ENCODE measurements around the gene CREG2.

Gene CREG2

GRCh38 chr2:101387151-101387834 is at the start of gene CREG2:
CREG2 (minus strand) TSS chr2:101387503; CDS start chr2:101387457, 46 bp downstream.
- DNase-seq: peak; percentile 25 to 92 (median 80)

GRCh38 chr2:101435001-101435862 is 47.9 kb upstream of the CREG2 start:
- peak in 7 of 42 donors; percentile 8 to 37 (median 15) for DNase-seq
- intact Hi-C loops (cut with DNase I): no loop called here

More at GRCh38 chr2:101387151-101387834, at the start of gene CREG2:
- intact Hi-C loops (cut with DNase I): loop anchor here (5.0 to 10.0 kb wide), 2 partner anchors 45 to 112 kb away; no protein-coding TSS in a partner anchor

- intact Hi-C loops (cut with DNase I): no loop called here
- no peak for DNase-seq
These were observed 46.2 kb upstream of the CREG2 start for GRCh38 chr2:101433465-101433864.

DNA sequence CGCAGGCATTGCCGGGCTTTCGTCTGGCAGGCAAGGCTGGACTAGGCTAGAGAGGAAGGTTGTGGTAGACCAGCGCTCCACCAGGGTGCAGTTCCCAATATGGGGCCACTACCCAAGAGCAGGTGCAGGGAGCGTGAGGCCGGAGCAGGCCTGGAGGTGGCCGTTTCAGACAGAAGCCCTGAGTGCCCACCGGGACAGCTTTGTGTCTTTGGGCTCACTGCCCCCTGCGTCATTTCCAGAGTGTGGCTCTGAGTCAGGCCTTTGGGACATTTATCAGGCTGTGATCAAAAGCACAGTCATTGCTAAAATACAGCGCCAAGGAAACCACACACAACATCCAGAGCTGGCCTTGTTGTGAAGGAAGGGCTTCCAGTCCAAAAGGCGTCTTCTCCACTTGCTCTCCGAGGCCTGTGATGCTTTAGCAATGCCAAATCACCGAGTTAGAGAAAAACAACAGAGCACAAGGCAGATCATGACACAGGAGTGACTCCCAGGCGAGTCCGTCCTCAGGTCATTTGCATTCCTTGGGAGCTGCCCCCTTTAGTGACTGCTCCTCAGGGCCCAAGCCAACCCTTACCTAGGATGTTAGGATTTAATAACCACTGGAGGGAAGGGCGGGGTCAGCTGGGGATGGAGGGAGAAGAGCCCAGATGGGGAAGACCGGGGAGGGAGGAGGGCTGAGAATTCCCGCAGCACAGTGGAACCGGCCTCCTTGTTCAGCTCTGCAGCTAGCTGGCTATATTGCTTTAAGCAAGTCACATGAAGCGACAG is 45.3 kb upstream of the CREG2 start:
- peak in 1 of 42 donors; percentile 32 for DNase-seq
- intact Hi-C loops (cut with DNase I): no loop called here

- intact Hi-C loops (cut with DNase I): no loop called here
- DNase-seq: no peak
These were observed 44.2 kb upstream of the CREG2 start for GRCh38 chr2:101431486-101431885.

- DNase-seq: no peak
- intact Hi-C loops (cut with DNase I): no loop called here
These were observed 42.9 kb upstream of the CREG2 start for GRCh38 chr2:101430156-101430555.

DNA sequence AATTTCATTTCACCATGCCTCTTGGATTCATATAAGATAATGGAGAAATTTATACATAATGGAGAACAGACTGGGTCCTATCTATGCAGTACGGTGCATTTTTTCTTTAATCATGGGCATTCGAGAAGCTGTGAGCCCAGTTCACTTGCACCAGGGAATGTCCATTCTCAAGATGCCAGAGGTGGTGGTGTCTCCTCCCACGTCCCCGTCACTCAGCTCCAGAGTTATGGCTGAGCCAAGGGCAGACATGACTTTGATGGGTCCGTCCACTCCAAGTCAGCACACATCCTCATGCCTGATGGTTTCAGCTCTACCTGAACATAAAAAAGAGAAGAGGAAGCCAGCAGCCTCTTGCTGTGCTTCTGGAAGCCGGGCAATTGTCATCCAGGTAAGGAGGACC is 42.1 kb upstream of the CREG2 start:
- intact Hi-C loops (cut with DNase I): no loop called here
- DNase-seq: no peak

DNA sequence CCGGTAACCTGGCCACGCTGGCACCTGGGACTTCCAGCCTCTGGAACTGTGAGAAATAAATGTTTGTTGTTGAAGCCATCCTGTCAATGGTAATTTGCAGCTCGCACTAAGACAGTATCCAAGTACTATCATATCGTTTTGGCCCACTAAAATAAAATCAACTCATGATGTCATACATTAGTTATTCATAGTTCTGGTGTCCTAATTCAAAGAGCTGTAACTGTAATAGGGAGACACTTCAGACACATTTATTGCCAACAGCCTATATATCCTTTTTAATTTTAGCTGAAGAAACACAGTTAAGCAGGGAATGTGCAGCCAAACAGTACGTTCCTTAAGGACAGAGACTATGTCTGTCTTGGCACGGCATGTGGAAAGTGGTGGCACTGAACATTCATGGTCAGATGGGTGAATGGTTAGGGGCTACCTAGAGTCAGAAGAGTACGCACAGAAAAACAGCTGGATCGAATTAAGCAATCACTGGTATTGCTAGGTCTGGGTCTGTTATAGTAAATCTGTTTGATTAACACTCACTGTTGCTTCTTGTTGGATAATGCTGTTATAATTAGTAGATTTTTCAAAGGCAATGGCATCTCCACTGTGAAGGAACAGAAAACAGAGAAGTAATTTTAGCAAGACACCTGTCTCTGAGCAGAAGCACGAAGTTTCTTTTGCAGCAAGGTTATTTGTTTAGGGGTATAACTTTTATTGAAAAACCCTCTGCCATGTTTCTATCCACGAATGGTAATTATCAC is 41.3 kb upstream of the CREG2 start:
- DNase-seq: no peak
- intact Hi-C loops (cut with DNase I): no loop called here

GRCh38 chr2:101427743-101428142 is 40.4 kb upstream of the CREG2 start:
- DNase-seq: no peak
- intact Hi-C loops (cut with DNase I): no loop called here

GRCh38 chr2:101427240-101427639 is 39.9 kb upstream of the CREG2 start:
- intact Hi-C loops (cut with DNase I): no loop called here

DNA sequence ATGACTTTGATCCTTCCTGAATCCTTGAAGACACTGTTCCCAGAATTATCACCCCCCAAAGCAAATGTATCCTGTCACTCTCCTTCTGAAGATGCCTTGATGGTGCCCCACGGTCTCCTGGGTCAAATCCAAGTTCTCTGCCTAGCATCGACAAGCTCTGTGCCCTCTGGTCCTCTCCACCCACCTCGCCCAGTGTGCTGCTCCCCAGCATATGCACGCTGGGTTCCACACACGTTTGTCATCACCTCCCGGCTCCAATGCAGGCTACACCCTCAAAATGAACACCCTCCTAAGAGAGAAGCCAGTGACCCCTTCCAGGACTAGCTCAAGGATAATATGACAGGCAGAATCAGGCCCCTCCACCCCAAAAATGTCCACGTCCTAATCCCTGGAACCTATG is 39.5 kb upstream of the CREG2 start:
- DNase-seq: no peak
- intact Hi-C loops (cut with DNase I): no loop called here

More at GRCh38 chr2:101427240-101427639, 39.9 kb upstream of the CREG2 start:
- no peak for DNase-seq

DNA sequence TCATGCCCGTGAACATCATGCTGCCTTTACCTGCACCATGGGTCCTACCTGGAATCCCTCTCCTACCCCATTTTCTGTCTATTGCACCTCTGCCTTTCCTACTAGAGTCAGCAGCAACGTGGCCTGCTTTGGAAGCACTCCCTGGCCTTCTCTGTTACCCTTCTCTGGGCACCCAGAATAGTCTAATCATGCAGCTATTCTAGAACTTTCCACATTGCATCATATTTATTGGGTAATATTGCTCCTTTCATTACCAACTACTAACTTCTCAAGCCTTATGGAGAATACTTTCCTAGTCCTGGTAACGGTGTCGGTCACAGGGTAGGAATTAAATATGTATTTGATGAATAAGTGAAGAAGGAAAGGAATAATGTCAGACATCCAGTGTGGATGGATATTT is 33.3 kb upstream of the CREG2 start:
- intact Hi-C loops (cut with DNase I): no loop called here
- DNase-seq: no peak

GRCh38 chr2:101419096-101419663 is 31.9 kb upstream of the CREG2 start:
- DNase-seq: peak in 30 of 42 donors; percentile 8 to 83 (median 52)
- intact Hi-C loops (cut with DNase I): no loop called here

DNA sequence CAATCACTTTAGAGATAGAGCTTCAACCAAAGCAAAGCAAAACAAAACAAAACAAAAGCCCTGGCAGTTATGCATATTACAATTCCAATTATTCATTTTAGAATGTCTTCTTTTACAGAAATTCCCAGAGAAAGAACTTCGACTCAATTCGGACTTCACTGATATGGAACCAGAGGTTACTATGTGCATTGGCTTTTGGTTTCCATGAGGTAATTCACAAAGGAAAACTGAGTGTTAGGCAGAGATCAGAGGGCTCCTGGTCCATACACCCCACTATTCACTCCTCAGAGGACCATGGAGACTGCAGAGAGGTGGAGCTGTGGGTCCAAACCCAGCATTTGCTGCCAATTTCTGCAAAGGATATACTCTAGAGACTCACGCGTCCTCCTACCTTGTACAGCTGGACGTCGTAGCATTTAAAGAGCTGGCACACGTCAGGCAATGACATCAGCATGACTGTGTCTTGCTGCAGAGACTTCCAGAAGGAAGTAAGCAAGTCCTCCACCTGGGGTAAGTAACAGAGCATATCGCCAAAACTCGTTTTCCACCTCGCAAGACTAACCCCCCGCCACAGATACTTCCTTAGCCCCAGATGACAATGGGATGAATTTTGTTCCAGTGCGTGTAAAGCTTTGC is 31.3 kb upstream of the CREG2 start:
- intact Hi-C loops (cut with DNase I): no loop called here
- no peak for DNase-seq

- intact Hi-C loops (cut with DNase I): no loop called here
- no peak for DNase-seq
These were observed 29.3 kb upstream of the CREG2 start for GRCh38 chr2:101416609-101417008.

DNA sequence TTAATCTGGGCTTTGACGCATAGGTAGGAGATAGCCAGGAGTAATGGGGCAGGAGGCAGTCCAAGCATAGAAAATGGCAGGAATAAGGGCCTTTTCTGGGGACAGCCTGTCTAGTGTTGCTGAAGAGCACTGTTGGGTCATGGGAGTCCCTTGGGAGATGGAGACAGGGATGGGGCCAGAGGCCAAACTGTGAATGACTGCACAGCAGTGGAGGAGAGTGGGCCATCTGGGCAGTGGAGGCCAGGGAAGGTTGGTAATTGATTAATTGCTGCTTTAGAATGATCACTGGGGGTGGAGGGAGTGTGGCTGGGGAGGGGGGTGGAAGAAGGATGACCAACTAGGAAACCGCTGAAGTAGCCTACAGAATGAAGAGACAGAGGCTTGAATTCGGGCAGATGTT is 28.6 kb upstream of the CREG2 start:
- DNase-seq: no peak
- intact Hi-C loops (cut with DNase I): no loop called here

GRCh38 chr2:101415220-101415619 is 27.9 kb upstream of the CREG2 start:
- intact Hi-C loops (cut with DNase I): no loop called here

GRCh38 chr2:101412092-101412694 is 24.9 kb upstream of the CREG2 start:
- intact Hi-C loops (cut with DNase I): no loop called here
- DNase-seq: no peak

More at GRCh38 chr2:101415220-101415619, 27.9 kb upstream of the CREG2 start:
- no peak for DNase-seq
